GM12875 (cell line): Measurements from ENCODE around the gene KRT78.

Source experiments
- H3K4me3 ChIP-seq: one replicate; pipeline ENCODE4 v1.5.1; 2011; ENCODE audit warnings: low read depth, low read length, control low read depth
- TF ChIP-seq, protein P1 (sequence below): IDR thresholded peaks from 2 replicates; pipeline ENCODE4 v1.5.1; 2011; ENCODE audit warnings: low read depth, mild to moderate bottlenecking, control low read depth, inconsistent platforms, low read length, moderate library complexity, borderline replicate concordance; ENCODE audit not compliant: insufficient read depth

The KRT78 gene

DNA sequence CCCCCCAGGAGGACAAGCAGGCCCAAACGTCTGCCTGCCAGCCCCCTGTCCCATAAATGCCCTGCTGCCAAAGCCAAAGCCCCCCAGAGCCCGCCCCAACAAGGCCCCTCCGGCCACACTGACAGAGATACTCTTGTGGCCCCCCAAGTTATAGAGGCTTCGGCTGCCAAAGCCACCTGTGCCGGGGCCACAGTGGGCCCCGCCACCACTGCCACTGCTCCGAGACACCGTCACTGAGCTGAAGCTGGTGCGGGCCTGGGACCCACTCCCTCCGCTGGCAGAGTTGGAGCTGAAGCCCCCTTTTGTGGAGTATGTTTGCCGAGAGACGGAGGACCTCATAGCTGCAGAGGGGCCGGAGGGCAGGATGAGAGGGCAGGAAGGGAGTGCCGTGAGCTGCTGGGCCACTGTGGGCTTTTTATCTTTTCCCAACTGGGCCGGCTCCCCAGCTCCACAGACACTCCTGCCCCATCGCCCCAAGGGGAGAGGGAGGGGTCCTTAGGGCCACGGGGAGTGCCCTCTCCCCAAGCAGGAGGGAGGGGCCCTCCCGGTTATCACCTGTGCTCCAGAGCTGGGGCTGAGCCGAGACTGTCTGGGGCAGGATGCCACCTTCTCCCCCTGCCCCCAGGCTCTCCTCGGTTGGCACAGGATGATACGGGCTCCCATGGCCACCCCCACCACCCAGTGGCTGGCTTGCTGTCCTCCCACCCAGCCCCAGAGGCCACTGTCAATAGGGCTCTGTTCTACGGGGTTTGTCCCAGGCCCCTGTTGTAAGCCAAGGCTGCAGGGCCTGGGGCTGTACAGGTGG is 14.7 kb downstream of the KRT78 start, which contains the start of gene KRT79:
Gene KRT79 (minus strand): TSS at position 390 of the 805 bp plus-strand sequence. CDS start 51 bp downstream, at position 339.
- TF ChIP-seq, protein P1, sequence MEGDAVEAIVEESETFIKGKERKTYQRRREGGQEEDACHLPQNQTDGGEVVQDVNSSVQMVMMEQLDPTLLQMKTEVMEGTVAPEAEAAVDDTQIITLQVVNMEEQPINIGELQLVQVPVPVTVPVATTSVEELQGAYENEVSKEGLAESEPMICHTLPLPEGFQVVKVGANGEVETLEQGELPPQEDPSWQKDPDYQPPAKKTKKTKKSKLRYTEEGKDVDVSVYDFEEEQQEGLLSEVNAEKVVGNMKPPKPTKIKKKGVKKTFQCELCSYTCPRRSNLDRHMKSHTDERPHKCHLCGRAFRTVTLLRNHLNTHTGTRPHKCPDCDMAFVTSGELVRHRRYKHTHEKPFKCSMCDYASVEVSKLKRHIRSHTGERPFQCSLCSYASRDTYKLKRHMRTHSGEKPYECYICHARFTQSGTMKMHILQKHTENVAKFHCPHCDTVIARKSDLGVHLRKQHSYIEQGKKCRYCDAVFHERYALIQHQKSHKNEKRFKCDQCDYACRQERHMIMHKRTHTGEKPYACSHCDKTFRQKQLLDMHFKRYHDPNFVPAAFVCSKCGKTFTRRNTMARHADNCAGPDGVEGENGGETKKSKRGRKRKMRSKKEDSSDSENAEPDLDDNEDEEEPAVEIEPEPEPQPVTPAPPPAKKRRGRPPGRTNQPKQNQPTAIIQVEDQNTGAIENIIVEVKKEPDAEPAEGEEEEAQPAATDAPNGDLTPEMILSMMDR, result no peak
- H3K4me3 ChIP-seq, result no peak within 1 kb of the TSS

DNA sequence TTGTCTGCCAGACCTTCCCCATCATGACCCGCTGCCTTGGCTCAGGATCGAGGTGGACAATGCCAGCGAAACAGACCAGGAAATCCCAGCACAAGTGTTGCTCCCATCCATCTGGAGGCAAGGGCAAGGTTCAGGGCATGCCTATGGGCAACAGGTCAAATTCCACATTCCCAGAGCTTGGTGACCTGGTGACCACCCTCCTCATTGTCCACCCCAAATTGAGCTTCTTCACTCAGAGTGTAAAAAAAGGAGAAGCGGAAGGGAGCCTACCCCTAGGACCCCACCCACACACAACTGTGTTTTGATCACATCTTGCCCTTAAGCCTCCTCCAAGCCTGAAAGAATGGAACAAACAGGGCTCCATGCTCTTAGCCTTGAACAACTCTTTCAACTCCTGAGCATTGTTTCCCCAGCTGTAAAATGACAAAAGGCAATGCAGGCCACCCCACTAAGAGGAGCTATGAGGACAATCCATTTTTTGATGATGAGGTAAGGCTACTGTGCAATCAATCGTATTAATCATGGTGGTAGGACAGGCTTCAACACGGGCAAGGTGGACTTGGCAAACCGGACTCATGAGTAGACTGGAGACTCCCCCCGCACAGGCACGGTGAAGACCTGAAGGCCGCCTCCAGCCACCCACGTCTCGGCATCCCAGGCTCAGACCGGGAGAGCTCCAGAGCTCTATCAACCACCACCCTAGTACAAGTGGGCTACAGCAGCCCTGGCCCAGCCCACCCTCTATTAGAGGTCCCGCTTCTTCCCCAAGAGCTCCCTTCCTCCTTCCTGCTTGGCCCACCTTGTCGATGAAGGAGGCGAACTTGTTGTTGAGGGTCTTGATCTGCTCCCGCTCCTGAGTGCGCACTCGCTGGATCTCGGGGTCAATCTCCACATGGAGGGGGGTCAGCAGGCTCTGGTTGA is 15.5 kb downstream of the KRT78 start:
- TF ChIP-seq, protein P1, result no peak
- H3K4me3 ChIP-seq, result no peak overlapping the region

DNA sequence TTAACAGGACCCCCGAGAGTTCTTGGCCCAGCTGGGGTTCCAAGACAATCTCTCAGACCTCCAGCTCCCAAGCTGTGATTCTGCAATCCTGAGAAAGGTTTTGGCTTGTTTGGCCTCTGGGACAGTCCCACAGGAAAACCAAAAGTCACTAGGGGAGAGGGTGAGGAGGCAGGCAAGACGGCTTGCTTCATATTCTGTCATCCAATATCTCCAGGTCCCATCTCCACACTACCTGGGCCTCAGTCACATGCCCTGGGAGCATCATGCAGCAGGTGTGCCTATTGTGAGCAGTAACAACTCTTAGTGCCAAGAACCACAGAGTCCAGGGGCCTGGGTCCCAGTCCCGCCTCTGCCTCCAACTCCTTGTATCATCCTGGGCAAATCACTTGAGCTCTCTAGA is 16.3 kb downstream of the KRT78 start:
- TF ChIP-seq, protein P1, result no peak
- no peak overlapping the region for H3K4me3 ChIP-seq

- no peak overlapping the region for H3K4me3 ChIP-seq
- TF ChIP-seq, protein P1, result no peak
Measured at GRCh38 chr12:52831251-52831650, 17.5 kb downstream of the KRT78 start.

GRCh38 chr12:52829986-52830770 is 18.6 kb downstream of the KRT78 start:
- no peak overlapping the region for H3K4me3 ChIP-seq
- TF ChIP-seq, protein P1, result no peak

GRCh38 chr12:52828591-52829021 is 20.2 kb downstream of the KRT78 start:
- H3K4me3 ChIP-seq, result no peak overlapping the region
- TF ChIP-seq, protein P1, result no peak
